ENCODE data around the gene FSD1L.
"Not testable (repeated sequence)": the region's sequence is repeated elsewhere in the genome, so short reads cannot be mapped to it uniquely, and the experiment has no call there.

- TF ChIP-seq POLR2A, CTCF (IDR thresholded peaks at IDR 0.05): not testable (repeated sequence)
These were observed 75.0 kb downstream of the FSD1L start for GRCh38 chr9:105522618-105523385.
